ENCODE measurements around the gene SF3A2.

Gene SF3A2

GRCh38 chr19:2243274-2244124, 6.9 kb downstream of the SF3A2 start:
- DNase-seq: no peak

- no peak for DNase-seq
These were observed 7.4 kb downstream of the SF3A2 start for GRCh38 chr19:2244125-2244411.

DNA sequence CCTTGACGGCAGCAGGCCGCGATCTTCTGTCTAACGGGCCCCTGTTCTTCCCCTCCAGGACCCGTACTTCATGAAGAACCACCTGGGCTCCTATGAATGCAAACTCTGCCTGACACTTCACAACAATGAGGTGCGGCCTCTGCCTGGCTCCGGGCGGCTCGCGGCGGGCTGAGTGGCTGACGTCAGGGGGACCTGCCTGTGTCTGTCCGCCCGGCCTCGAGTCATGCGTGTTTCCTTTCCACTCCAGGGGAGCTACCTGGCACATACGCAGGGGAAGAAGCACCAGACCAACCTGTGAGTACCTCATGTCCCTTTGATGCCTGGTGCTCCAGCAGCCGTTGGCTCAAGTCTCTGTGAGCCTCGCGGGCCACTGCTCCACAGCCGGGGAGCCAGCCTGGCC, 7.9 kb downstream of the SF3A2 start:
- no peak for DNase-seq

DNA sequence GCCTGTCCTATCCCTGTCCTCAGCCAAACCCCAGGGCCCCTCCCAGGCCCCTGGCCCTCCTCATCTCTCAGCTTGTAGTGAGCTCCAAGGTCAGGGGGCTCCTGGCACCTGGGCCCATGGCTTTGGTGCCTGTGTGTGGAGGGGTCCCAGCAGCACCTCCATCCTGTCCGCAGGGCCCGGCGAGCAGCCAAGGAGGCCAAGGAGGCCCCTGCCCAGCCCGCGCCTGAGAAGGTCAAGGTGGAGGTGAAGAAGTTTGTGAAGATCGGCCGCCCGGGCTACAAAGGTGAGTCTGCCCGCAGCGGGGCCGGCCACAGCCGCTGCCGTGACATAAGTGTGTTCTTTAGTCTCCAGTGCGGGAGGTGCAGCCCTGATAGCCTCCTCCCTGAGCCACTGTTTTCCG, 8.6 kb downstream of the SF3A2 start:
- no peak for DNase-seq

DNA sequence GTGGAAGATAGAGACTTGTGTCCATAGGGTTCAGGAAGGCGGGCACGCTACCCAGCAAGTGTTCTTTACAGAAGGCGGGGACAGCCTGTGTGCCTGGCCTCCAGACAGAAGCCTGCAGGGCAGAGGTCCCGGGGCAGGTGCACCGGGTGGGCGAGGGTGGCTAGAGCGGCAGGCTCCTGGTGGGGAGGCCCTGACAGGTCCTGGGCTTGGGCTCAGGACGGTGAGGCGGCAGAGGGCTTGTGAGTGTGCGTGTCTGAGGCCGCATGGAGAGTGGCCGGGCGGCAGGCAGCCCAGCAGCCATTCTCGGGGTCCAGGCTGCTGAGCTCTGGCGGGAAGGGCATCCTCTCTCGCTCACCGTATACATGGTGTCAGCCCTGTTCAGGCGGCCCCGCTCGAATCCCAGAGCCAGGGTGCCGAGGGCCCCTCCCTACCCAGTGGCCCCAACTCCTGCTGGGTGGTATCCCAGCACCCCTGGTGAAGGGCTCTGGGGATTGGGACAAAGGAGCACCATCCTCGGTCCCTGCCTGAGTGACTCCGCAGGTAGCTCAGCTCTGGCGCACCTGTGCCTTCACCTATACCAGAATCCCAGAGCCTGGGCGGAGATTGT, 9.5 kb downstream of the SF3A2 start:
- DNase-seq: no peak

DNA sequence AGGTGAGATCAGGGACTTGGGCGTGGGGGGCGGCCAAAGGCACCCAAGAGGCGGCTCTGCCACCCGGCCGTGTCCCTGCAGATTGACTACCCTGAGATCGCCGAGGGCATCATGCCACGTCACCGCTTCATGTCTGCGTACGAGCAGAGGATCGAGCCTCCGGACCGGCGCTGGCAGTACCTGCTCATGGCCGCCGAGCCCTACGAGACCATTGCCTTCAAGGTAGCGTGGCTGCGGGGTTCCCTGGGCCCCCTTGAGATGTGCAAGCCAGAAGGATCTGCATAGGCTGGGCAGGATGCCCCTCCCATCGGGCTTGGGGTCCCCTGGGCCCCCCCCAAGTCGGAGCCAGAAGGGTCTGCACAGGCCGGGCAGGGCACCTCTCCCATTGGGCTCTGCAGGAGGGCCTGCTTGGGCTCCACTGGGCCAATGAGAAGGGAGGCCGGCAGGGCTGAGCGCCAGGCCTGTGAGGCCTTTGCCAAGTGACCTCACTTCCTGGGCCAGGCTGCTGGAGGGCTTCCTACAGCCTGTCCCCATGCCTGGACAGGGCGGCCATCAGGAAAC, 10.3 kb downstream of the SF3A2 start:
- DNase-seq: no peak

DNA sequence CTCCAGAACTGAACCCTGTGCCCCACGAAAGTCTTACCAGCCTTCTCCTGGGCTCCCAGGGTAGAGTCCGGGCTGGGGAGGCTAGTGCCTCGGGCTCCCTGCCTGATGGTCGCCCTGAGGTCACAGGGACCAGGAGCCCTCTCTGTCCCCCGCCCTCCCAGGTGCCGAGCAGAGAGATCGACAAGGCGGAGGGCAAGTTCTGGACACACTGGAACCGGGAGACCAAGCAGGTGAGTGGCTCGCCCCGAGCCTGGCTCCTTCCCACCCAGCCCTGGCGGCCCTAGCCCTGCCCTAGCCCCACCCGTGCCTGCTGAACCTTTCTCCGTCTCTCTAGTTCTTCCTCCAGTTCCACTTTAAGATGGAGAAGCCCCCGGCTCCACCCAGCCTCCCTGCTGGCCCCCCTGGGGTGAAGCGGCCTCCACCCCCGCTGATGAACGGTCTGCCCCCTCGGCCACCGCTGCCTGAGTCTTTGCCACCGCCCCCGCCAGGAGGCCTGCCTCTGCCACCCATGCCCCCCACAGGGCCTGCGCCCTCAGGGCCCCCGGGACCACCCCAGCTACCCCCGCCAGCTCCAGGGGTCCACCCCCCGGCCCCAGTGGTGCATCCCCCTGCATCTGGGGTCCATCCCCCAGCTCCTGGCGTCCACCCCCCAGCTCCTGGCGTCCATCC, 10.9 kb downstream of the SF3A2 start:
- DNase-seq: no peak

- DNase-seq: no peak
These were observed 11.7 kb downstream of the SF3A2 start for GRCh38 chr19:2248136-2249009.

- DNase-seq: no peak
These were observed 12.6 kb downstream of the SF3A2 start, which contains the start of gene AMH for GRCh38 chr19:2249010-2249866. Gene AMH, plus strand, starts transcription at chr19:2249323. Its CDS starts 10 bp downstream, at chr19:2249333.

- no peak for DNase-seq
These were observed 13.5 kb downstream of the SF3A2 start for GRCh38 chr19:2249880-2250765.

- no peak for DNase-seq
These were observed 14.1 kb downstream of the SF3A2 start for GRCh38 chr19:2250766-2251105.

DNA sequence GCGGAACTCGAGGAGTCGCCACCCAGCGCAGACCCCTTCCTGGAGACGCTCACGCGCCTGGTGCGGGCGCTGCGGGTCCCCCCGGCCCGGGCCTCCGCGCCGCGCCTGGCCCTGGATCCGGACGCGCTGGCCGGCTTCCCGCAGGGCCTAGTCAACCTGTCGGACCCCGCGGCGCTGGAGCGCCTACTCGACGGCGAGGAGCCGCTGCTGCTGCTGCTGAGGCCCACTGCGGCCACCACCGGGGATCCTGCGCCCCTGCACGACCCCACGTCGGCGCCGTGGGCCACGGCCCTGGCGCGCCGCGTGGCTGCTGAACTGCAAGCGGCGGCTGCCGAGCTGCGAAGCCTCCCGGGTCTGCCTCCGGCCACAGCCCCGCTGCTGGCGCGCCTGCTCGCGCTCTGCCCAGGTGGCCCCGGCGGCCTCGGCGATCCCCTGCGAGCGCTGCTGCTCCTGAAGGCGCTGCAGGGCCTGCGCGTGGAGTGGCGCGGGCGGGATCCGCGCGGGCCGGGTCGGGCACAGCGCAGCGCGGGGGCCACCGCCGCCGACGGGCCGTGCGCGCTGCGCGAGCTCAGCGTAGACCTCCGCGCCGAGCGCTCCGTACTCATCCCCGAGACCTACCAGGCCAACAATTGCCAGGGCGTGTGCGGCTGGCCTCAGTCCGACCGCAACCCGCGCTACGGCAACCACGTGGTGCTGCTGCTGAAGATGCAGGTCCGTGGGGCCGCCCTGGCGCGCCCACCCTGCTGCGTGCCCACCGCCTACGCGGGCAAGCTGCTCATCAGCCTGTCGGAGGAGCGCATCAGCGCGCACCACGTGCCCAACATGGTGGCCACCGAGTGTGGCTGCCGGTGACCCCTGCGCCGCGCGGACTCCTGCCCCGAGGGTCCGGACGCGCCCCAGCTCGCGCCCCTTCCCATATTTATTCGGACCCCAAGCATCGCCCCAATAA, 14.8 kb downstream of the SF3A2 start:
- no peak for DNase-seq

DNA sequence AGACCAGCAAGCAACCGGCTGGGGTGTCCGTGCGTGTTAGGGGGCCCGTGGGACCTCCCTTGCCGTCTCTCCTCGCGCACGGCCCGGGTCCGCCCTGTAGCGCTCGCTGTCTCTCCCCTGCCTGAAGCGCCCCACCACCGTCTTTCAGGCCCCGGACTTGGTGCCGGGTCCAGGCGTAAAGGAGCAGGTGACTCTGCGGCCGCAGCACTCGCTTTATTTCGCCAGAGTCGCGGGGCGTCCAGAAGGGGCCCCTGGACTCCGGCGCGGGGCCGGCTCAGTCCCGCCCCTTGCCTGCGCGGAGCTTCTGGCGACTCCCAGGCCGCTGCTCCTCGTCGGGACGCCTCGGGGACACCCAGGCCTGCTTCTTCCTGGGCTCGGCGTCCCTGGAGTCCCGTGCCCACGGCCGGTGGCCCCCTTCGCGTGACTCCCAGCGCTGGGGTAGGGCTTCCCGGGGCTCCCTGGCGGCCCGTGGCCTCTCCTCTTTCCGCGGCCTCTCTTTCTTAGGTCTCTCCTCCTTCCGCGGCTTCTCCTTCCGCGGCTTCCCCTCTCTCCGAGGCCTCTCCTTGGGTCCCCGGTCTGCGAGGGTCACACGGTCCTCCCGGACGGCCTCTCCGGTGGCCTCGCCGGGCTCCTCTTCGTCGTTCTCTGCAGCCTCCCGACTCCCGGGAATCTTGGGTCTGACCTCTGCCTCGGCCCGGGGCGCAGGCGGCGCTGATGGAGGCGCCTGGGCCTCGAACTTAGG, 15.6 kb downstream of the SF3A2 start:
- DNase-seq: no peak

- no peak for DNase-seq
These were observed 16.1 kb downstream of the SF3A2 start for GRCh38 chr19:2252797-2253105.

GRCh38 chr19:2253106-2254063, 16.8 kb downstream of the SF3A2 start:
- DNase-seq: peak; percentile 43

DNA sequence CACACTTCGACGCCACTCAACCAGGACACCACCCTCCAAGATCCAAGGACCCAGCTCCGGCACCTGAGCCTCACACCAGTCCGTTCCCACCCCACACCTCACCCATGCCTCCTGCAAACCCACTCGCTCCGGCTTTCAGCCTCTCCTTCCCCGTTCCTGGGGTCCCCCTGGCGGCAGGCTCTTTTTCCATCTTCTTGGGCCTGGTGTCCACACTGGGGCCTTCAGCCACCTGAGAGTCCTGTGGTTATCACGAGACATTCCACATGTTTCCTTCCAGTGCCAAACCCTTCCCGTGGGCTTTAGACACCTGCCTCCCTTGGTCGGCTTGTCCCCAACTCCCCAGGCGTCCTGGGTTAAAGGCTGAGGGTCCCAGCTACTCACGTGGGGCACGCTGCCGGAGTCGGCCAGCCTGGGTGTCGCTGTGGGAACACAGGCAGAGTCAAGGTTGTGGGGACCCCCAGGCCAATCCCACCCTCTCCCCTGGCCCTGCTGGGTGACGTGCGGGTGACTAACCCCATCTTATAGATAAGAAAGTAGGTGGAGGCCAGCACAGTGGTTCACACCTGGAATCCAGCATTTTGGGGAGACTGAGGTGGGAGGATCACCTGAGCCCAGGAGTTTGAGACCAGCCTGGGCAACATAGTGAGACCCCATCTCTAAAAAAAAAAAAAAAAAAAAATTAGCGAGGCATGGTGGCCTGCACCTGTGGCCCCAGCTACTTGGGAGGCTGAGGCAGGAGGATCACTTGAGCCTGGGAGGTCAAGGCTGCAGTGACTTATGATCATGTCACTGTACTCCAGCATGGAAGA, 17.6 kb downstream of the SF3A2 start:
- DNase-seq: no peak

All from GF-D8 (cell line).